HG02798 (cell line): ENCODE measurements around the gene FBXW8.
"Not testable (repeated sequence)": the region's sequence is repeated elsewhere in the genome, so short reads cannot be mapped to it uniquely, and the experiment has no call there.

Source experiments
- ATAC-seq: cut with Tn5 transposase; IDR thresholded peaks from one replicate; pipeline ENCODE4 v1.9.1; 2021; ENCODE audit warnings: mild to moderate bottlenecking; ENCODE audit not compliant: unreplicated experiment, poor library complexity

The FBXW8 gene

DNA sequence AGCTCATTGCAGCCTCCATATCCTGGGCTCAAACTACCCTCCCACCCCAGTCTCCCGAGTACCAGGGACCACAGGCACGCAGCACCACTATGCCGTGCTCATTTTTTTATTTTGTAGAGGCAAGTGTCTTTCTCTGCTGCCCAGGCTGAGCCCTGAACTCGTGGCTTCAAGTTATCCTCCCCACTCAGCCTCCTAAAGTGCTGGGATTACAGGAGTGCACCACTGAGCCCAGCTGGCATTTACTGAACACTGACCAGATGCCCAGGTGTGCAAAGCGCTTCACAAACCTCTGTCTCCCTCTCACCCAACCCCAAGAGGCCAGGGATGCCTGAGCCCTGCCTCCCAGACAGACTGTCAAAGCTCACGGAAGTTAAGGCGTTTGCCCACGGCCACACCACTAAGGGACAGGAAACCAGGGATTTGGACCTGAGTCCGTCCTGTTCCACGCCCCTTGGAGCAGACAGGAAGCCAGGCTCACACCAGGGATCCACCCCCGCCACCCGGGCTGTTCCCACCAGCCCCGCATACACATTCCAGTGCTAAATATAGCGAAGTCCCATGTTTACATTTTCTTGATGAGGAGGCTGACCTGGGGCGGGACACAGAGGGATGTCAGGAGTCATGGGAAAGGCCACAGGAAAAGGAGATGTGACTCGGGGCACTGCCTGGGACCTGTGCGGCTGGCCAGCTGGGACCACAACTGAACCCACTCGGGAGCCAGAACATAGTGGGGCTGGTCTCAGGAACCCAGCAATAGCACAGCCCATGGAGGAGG lies 137.2 kb downstream of the FBXW8 start:
- no peak for ATAC-seq

DNA sequence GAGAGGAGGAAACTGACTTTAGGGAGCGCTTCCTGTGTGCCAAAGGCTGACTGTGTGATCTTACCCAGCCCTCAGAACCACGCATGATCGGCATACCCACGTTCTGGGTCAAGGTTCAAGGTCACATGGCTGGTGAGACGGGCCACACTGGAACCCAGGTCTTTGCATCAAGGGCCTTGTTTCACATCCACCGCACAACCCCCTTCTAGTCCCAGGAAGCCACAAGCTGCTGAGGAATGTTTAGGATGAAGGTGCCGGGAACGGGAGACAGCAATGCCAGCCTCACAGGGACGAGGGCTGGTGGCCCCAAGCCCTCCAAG lies 137.8 kb downstream of the FBXW8 start:
- ATAC-seq = no peak

DNA sequence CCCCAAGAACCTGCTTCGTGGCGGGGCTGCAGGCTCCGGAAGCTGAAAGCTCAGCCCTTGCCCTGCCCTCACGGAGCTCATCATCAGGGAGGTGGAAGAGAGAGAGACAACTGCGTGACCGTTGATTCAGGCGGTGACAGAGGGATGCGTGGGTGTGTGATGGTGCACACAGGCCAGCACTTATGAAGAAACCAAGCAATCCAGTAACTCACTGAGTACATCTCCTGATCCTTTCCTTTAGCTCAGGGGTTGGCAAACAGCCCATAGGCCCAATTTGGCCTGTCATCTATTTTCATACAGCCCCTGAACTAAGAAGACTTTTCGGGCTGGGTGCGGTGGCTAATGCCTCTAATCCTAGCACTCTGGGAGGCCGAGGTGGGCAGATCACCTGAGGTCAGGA lies 138.5 kb downstream of the FBXW8 start:
- ATAC-seq = no peak

DNA sequence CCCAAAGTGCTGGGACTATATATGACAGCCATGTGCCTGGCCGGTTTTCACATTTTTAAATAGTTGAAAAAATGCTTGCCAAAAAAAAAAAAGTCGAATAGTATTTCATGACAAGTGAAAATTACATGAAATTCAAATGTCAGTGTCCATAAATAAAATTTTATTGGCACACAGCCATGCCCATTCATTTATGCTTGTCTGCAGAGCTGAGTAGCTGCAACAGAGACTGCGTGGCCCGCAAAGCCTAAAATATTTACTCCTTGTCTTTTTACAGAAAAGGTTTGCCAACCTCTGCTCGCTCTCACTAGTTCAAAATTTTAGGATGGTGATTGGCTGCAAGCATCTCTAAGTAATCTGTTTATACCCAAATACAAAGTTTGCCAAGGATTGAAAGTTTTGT lies 139.3 kb downstream of the FBXW8 start:
- no peak for ATAC-seq

DNA sequence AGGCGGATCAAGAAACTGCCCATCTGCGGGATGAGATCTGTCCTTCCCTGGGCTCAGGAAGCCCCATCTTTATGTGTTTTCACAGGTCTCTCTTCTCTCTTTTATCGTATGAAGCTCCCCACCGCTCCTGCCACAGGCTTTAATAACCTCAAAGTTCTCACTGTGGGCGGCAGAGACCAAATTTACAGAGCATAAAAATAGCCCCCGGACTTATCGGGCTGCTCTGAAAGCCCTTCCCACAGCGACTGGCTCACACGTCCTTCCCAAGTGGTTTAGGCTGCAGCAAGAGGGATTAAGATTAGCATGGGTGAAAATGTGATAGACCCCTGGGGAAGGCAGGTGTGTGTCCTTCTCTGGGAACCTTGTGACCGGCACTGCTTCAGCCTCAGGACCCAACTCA lies 140.6 kb downstream of the FBXW8 start:
- ATAC-seq = no peak

DNA sequence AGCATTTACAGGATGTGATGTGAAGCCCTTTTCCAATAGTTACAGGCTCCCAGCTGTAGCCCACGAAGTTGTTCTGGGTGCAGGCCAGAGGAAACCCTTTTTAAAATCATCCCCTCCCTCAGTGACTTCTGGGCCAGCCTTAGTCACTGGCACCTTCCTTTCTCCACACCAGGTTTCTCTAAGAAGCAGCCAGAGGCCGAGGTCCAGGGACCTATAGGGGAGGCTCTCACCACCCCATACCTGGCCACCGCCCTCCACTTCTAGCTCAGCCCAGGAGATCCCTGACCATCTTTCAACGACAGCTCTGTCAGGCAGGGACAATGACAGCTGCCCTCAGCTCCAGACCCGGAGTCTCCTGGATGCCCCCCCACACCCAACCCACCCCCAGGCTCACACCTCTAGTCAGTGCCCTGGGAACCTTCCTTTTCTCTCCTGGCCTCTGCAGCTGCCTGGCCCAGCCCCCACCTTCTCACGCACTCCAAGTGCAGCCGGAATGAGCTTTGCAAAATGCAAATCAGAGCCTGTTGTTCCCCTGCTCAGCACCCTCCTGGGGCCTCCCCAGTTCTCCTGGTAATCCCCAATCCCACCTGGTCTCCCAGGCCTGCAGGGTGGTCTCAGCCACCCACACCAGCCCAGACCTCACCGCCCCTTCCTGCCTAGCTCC lies 141.8 kb downstream of the FBXW8 start:
- ATAC-seq = peak; percentile 66

DNA sequence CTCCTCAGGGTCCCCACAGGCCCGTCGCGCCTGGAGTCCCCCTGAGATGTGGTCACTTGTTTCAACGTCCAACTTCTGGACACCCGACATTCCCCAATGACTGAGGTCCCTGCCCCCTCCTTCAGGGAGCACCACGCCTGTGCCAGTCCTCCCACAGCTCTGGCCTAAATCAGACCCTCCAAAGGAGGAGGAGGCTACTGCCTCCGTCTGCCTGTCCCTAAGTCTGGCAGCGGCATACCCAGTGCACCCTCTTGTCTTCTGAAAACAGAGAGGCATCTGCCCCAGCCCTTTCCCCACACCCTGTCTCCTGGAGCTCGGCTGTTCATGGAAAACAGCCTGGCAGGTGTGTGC lies 142.3 kb downstream of the FBXW8 start:
- peak; percentile 5 for ATAC-seq

DNA sequence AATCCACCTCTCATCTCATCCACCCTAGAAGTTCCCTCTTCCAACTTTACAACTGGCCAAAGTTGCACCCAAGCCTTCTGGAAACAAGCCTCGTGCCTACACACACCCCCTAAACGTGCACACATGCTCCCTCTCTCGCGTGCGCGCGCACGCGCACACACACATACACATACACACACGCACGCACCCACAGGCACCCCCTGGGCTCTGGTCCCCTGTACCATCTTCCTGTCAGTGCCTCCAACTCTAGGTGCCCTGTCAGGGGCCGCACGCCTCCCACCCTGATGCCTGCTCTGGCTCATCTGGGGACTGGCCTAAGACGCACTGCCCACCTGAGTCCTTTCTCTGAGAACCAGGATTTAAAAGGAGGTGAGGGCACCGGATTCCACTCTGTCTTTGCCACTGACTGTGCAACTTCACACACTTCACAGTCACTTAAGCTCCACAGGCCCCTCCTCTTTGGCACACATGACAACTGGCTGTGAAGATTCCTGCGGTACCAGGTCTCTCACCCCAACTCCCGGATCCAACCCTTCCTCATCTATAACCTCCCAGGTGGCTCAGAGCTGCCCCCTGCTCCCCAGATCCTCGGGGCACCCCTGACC lies 142.9 kb downstream of the FBXW8 start:
- no peak for ATAC-seq

DNA sequence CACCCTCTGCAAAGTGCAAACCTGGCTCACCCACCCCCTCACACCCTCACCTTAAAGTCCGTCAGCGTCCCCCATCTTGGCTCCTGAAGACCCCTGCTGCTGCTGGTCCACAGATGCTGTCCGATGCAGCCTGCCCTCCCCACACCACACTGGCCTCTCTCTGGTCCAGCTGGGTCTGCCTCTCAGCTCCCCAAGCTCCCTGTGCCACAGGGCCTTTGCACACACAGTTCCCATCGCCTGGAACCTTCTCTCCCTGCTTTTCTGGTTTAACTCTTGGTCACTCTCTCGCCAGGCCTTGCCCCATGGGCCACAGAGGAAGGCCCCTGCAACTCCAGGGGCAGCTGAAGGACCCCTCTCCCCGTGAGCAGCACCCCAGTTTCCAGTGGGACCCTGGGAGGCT lies 143.5 kb downstream of the FBXW8 start:
- ATAC-seq = no peak

DNA sequence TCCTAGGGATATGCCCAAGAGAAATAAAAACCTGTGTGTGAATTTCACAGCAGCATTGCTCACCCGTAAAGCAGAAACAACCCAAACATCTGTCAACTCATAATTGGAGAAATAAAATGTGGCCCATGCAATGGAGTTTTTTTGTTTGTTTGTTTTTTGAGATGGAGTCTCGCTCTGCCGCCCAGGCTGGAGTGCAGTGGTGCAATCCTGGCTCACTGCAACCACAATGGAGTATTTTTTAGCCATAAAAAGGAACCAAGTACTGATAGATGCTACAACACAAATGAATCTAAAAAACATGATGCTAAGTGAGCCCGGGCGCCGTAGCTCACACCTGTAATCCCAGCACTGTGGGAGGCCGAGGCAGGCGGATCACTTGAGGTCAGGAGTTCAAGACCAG lies 146.9 kb downstream of the FBXW8 start:
- not testable (repeated sequence) for ATAC-seq

DNA sequence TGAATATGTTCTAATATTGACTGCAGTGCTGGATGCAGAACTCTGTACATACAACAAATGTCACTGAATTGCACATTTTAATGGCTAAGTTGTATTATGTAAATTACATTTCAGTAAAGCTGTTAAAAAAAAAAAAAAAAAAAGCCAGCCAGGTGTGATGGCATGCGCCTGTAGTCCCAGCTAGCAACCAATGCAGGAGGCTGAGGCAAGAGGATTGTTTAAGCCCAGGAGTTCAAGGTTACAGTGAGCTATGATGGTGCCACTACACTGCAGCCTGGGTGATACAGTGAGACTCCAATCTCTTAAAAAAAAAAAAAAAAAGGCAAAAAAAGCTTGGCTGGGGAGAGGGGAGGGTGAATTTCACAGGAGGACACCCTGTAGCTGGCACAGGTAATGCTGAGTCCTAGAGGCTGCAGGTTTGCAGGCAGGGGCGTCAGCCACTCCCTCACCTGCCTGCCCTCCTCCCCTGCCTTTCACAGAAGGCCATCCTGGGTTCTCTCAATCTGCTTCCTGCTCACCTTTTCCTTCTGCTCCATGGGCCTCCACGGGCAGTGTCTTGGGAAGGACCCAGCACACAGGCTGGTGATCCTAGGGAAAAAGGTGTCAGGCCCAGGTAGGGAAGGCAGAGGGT lies 147.8 kb downstream of the FBXW8 start:
- ATAC-seq = no peak

DNA sequence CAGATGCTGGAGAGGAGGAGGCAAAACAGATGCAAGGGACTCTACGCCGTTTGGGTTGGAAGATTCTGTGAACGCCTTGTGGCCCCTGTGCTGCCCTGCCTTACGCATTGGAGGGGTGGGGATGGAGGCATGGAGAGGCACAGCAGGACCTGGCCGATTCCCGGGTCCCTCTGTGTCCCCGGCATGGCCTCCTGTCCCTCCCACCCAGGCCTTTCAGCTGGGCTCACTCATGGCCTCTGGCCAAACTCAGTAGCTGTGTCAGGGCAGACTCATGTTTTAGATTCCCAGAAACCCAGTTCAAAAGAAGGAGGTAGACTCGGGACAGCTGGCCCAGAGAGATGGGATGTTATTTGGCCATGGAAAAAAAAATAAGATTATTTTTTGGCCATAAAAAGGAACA lies 148.4 kb downstream of the FBXW8 start:
- no peak for ATAC-seq

DNA sequence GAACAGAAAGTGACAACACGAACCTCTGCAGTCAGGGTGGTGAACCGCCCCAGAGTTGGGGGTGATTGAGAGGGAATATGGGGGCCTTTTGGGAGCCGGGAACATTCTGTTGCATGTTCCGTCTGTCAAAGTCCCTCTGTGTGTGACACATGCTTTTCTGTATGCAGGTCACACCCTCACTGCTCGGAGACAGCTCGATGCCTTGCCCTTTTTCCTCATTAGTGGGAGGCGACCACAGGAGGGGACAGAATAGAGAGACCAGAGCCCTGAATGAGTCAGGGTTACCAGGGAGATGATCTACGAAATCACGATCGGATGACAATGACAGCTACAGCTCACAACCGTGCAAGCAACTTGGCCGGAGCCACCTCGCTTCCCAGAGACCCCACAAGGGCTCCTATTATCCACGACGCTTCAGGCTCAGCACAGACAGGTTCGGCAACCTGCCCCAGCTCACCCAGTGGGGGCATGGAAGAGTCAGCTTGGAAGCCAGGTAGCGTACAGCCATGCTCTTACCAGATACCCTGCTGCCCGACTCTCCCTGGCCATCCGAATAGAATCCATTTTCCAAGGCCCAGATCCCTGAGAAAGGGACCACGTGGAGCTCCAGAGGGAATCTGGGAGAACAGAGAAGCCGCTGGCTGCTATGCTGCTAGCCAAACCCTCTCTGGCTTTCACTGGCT lies 149.6 kb downstream of the FBXW8 start:
- ATAC-seq = no peak

DNA sequence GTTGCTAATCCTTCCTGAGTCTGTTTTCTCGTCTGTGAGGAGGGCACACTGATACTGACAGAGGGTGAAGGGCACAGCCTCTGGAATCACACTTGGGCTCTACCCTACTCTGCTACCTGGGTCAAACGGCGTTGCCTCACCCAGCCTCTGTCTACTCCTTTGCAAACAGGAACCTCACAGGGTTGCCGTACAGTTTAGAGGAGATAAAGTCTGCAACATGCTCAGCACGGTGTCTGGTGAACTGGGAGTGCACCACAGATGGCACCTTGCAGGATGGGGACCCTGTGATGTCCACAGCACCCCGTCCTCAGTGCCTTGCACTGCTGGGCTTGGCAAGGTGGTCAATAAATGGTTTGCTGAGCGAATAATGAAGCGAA lies 150.2 kb downstream of the FBXW8 start:
- ATAC-seq = no peak

DNA sequence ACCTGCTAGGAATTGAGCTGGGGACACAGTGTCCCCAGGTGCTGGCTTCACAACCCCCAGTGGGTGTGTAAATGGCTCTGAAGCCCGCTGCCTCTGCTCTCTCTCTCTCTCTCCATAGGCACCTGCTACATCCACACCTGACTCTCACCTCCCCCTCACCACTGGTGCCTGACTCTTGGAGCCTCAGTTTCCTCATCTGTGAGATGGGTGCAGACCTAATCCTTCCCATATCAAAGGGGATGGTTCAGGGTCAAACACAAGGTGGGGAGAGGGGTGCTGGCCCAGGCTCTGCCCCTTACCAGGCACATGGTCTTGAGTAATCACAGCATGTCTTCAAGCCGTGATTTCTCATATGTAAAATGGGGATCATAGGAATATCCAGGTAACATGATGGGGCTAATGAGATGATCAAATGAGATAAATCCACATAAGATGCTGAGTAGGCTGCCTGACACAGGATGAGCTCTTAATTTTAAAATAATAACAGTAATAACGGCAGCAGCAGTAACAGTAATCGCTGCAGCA lies 150.9 kb downstream of the FBXW8 start:
- ATAC-seq = no peak

DNA sequence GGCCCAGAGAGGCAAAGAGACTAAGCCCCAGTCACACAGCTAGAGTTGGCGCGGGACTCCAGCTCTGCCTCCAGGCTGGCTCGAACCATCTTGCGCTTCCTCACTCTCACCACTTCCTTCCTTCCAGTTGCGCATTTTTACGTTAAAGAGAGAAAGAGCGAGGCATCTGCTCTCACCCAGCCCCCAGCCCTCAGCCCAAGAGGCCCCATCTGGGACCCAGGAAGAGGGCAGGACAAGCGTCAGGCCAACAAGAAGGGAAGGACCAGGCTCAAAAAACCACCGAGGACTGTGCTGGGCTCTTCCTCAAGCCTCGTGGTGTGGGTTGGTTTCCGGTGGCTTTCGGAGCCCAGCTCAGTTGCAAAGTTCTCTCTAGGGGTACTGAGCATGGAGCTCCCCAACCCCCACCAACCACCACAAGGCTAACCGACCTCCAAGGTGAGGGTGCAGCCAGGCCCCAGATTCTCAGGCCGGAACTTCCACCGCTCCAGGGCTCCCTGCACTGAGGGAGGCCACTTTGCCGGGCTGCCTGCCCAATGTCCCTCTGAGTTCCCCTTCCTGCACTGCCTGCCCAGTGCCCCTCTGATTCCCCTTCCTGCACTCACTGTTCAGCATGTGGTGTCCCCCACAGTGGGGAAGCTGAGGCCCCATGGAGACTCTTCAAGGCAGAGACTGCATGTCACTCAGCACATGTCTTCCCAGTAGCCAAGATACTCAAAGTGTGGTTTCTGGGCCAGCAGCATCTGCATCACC lies 152.6 kb downstream of the FBXW8 start:
- peak; percentile 61 for ATAC-seq

DNA sequence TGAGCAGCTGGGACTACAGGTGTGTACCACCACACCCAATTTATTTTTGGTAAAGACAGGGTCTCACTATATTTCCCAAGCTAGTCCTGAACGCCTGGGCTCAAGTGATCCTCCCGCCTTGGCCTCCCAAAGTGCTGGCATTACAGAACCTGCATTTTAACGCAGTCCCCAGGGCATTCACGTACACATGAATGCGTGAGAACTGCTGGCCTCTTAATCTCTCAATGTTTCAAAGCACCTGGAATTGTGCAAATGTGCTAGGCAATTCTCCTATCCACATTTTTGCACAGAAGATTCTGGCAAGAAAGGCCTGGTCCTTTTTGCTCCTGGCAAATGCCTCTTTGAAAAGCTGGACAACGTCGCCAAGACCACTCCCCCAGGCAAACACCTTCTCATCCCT lies 153.3 kb downstream of the FBXW8 start:
- no peak for ATAC-seq

DNA sequence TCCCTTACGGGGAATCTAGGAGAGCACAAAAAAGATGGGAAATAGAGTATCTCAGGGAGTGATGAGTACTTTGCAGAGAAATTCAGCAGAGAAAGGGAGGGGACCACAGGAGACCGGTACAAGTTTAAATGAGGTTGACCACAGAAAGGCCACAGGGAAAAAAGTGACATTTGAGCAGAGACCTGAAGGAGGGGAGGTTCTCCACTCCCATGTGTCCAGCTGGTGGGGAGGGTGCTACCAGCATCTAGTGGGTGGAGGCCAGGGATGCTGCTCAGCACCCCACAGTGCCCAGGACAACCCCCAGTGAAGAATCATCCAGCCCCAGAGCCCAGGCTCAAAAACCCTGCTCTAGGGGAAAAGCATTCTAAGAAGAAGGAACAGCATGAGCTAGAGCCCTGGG lies 153.8 kb downstream of the FBXW8 start:
- ATAC-seq = no peak

DNA sequence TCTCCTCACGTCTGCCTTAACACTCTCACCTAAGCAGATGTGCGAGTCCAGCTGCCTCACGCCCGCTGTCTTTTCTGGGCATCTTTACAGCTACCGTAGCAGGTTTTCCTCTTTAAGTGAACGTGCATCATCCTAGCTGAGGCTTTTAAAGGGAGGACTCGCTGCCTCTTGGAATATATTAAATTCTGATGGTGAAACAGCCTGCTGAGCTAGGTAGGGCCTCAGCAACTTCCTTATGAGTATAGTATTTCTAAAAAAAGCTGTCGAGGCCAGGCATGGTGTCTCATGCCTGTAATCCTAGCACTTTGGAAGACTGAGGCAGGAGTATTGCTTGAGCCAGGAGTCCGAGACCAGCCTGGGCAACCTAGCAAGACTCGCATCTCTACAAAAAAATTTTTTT lies 156.3 kb downstream of the FBXW8 start:
- ATAC-seq = no peak

DNA sequence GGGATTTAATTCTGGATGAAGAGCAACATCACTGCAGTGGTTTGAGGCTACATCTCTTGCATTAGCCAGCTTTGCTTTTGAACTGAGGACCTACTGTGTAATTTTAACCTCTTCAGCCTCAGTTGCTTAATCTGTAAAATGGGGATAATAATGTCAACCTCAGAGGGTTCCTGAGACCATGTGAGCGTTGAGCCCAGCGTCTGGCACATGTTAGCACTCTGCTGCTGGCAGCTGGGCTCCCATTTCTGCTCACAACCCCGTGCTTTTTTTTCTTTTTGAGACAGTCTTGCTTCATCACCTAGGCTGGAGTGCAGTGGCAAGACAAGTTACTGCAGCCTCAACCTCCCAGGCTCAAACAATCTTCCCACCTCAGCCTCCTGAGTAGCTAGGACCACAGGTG lies 156.9 kb downstream of the FBXW8 start:
- no peak for ATAC-seq
